ENCODE results near the gene NRG3.

Gene NRG3

DNA sequence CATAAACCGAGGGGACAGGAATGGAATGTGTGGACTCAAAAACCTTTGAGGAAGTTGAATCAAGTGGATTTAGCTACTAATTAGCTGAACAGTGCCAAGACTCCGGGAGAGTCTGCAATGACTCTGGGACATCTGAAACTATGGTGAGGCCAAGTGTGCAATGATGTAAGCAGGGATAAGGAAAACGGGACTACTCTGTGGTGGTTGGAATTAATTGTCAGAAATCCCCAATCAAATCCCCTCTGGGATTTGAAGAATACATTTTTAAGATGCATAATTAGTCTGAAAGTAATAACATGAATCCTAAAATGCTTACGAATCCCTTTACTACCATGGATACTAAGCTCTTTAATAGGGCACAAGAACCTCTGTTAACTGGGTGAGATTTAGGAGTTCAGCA, 602.8 kb downstream of the NRG3 start:
- ChIA-PET CTCF (no interaction called here), POLR2A (no interaction called here)
- TF ChIP-seq, protein P1, sequence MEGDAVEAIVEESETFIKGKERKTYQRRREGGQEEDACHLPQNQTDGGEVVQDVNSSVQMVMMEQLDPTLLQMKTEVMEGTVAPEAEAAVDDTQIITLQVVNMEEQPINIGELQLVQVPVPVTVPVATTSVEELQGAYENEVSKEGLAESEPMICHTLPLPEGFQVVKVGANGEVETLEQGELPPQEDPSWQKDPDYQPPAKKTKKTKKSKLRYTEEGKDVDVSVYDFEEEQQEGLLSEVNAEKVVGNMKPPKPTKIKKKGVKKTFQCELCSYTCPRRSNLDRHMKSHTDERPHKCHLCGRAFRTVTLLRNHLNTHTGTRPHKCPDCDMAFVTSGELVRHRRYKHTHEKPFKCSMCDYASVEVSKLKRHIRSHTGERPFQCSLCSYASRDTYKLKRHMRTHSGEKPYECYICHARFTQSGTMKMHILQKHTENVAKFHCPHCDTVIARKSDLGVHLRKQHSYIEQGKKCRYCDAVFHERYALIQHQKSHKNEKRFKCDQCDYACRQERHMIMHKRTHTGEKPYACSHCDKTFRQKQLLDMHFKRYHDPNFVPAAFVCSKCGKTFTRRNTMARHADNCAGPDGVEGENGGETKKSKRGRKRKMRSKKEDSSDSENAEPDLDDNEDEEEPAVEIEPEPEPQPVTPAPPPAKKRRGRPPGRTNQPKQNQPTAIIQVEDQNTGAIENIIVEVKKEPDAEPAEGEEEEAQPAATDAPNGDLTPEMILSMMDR (IDR thresholded peaks at IDR 0.05; ENCODE audit: control extremely low read depth, extremely low read depth, low read depth, missing control alignments): no peak
- DNase-seq (ENCODE audit: extremely low spot score): no peak

DNA sequence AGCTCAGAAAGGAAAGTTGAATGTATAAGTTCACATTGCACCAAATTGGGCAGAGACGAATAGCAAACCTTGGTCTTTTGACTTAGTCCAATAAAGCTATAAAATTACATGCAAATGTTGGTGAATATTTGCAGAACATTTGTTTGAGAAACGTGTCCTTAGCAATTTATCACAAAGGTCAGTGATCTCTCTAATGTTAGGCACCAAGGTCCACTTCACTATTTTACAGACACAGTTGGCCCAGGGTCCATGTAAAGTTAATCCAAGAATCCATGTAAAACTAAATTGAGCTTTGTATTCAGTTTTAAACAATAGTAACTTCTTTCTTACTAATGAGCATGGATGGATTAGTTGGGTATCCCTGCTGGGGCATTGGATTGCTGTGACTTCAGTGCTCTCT, 617.7 kb downstream of the NRG3 start:
- POLR2A ChIA-PET: no interaction called here
- no peak for DNase-seq (ENCODE audit: extremely low spot score)
- TF ChIP-seq, protein P1 (IDR thresholded peaks at IDR 0.05; ENCODE audit: control extremely low read depth, extremely low read depth, low read depth, missing control alignments): no peak
- CTCF ChIA-PET: interaction anchor here (0.6 to 1.7 kb wide), 4 partner anchors 8 to 332 kb away, joined by 3 to 5 read pairs (median 3); no protein-coding TSS in a partner anchor

DNA sequence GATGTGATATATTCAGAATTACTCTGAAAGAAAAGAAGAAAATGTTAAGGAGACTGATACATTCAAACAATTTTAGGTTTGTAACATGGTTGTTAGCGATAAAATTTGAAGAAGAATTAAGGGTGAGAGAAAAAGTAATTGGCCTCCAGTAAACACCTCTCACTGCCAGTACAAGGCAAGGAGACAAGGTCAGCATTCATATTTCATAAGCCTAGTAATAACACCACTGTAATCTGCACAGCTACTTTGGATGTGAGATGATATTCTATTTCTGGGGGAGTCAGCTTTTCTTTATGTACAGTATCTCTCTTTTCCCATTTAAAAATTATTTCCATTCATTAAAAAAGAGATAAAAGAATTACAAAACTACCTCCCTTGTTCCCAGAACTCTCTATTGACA, 621.1 kb downstream of the NRG3 start:
- POLR2A ChIA-PET: no interaction called here
- DNase-seq (ENCODE audit: extremely low spot score): no peak
- TF ChIP-seq, protein P1 (IDR thresholded peaks at IDR 0.05; ENCODE audit: control extremely low read depth, extremely low read depth, low read depth, missing control alignments): no peak
- CTCF ChIA-PET: no interaction called here

DNA sequence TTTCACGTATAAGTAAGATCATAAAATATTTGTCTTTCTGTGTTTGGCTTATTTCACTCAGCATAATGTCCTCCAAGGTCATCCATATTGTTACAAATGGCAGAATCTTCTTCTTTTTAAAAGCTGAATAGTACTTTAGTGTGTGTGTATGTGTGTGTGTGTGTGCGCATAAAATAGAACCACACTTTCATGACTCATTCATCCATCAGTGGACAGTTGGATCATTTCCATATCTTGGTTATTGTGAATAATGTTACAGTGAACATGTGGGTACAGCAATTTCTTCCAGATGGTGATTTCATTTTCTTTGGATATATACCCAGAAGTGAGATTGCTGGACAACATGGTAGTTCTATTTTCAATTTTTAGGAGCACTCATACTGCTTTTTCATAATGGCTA, 622.4 kb downstream of the NRG3 start:
- DNase-seq (ENCODE audit: extremely low spot score): no peak
- CTCF ChIA-PET: interaction anchor here (1.0 kb wide), 1 partner anchor 14 kb away, joined by 3 read pairs; no protein-coding TSS in a partner anchor
- TF ChIP-seq, protein P1 (IDR thresholded peaks at IDR 0.05; ENCODE audit: control extremely low read depth, extremely low read depth, low read depth, missing control alignments): no peak
- POLR2A ChIA-PET: no interaction called here

DNA sequence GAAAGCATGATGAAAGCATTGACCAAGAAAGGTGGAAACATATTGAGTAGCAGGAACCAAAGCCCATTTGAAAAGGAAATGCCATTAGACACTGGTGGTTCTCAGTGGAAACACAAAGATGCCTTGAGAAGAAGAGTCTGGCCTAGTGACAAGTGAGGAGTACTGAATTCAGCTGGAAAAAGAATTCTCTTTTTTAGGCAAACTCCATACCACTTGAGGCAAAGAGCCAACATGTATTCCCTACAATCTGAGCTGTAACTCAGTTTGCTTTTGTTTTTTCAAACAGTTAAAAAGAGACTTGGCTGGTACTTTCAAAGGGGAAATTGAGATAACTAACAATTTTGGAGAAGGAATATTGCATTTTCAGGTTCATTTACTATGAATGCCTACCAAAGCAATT, 624.0 kb downstream of the NRG3 start:
- CTCF ChIA-PET: no interaction called here
- no peak for DNase-seq (ENCODE audit: extremely low spot score)
- POLR2A ChIA-PET: no interaction called here
- TF ChIP-seq, protein P1 (IDR thresholded peaks at IDR 0.05; ENCODE audit: control extremely low read depth, extremely low read depth, low read depth, missing control alignments): no peak

DNA sequence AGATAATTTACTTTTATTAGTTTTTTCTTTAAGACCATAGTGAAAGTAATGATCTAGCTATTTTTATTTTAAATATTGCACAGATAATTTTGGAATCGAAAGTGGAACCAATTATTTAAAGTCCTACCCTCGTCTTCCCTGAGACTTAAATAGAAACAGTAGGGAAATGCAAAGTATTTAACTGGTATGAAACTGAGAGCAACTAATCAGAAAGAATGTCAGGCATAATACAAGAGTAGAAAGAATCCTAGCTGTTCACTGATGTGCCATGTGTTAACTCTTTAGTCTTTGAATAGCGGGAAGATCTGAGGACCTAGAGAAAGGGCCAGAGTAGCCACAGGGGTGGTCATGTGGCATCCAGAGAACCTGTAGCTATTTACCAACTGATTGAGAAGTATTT, 630.0 kb downstream of the NRG3 start:
- POLR2A ChIA-PET: no interaction called here
- CTCF ChIA-PET: interaction anchor here (2.0 kb wide), 1 partner anchor 16 kb away, joined by 4 read pairs; no protein-coding TSS in a partner anchor
- TF ChIP-seq, protein P1 (IDR thresholded peaks at IDR 0.05; ENCODE audit: control extremely low read depth, extremely low read depth, low read depth, missing control alignments): no peak
- no peak for DNase-seq (ENCODE audit: extremely low spot score)

All from GM10248 (cell line).